Kidney capillary endothelial cell (primary cell): Measurements from ENCODE around the gene FOSL1.
"Not testable (repeated sequence)": the region's sequence is repeated elsewhere in the genome, so short reads cannot be mapped to it uniquely, and the experiment has no call there.

ENCODE experiments used
- DNase-seq: peaks from one replicate; pipeline ENCODE4 v3.0.0-alpha.2; 2018; ENCODE audit warnings: low spot score

Gene FOSL1

DNA sequence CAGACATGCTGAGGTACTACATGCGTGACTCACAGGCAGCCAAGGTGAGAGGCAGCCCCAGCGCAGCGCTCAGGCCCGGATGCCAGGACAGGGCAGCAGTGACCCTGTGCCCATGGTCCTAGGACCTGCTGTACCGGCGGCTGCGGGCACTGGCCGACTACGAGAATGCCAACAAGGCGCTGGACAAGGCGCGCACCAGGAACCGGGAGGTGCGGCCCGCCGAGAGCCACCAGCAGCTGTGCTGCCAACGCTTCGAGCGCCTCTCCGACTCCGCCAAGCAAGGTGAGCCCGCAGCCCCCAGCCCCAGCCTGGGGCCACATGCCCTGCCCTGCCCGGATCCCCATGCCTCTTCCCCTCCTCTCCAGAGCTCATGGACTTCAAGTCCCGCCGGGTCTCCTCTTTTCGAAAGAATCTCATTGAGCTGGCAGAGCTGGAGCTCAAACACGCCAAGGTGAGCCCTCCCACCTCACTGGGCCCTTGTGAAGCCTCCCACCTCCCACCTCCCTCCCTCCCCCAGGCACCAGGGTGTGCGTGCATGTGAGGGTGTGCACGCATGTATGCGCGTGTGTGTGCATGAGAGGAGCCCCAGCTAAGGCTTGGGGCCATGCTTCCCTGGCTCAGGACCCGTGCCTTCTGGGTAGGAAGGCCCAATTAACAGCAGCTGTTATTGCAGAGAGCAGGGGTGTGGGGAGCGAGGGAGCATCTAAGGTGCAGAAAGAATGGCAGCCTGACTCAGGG is 47.5 kb downstream of the FOSL1 start:
- DNase-seq = no peak

DNA sequence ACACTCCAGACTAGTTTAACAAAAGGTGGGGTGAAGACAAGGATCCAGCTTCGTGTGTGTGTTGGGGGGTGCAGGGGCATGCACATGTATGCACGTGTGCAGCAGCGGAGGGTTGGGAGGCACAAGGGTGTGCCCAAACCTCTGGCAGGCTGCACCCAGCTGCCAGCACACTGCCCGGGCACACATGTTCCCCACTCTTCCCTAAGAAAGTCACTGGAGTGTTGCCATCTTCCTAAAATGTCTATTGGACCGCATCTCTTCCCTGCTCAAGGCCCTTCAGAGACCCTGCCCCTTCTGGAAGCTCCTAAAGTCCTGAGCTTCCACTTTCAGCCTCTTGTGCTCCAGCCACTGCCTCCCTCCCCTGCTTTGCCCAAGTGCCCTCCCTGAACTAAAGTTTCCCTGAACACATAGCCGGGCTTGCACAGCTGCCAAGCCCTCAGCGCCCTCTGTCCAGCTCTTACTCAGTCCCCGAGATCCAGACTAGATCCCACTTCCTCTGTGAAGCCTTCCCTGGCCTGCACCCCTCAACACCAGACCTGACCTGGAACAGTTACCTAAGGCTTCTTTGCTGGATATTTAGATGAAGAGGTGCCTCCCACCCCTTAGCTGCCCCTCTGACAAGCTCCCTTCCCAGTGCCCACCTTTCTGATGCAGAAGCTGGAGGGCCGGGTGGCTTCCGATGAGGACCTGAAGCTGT is 48.2 kb downstream of the FOSL1 start:
- DNase-seq = no peak

DNA sequence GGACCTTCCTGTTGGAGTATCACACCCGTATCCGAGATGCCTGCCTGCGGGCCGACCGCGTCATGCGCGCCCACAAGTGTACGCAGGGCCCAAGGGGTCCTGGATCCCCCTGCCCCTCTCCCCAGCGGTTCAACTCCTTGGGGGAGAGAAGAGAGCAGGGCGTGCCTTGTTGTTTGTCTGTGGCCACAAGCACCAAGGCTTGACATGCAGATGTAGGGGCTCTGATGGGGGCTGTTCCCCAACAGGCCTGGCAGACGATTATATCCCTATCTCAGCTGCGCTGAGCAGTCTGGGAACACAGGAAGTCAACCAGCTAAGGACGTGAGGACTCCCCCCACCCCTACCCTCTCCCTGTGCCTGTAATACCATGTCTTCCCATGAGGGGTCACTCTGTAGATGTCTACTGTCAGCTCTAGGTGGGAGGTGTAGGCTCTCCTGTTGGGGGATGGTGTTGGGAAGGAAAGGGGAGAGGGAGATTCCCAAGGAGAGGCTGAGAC is 49.1 kb downstream of the FOSL1 start:
- no peak for DNase-seq

DNA sequence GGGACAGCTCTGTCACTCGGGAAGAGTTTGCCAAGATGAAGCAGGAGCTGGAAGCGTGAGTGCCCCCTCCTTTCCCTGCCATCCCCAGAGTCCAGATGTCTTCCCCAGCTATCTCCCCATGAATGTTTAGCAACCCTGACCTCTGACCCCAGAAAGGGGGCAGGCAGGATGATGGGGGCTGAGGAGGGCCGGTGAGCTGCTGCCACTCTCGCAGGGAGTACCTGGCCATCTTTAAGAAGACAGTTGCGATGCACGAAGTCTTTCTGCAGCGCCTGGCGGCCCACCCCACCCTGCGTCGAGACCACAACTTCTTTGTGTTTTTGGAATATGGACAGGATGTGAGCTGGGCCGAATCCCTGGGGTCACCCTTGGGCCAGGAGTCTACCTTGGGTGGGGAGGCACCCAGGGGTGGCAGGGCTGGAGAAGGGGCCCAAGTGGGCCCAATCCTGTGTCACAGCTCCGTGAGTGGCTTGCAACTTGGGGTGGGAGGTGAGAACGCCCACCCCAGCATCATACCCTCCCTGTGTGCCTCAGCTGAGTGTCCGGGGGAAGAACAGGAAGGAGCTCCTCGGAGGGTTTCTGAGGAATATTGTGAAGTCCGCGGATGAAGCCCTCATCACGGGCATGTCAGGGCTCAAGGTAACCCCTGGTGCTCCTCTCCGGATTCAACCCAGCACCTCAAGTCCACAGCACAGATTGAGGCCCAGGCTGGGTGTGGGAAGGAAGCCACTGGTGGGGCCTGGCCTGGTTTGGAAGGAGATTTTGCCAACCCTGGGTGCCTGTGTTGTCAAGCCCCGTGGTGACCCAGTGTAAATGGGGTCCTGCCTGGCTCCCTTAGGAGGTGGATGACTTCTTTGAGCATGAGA is 49.7 kb downstream of the FOSL1 start:
- DNase-seq = no peak

DNA sequence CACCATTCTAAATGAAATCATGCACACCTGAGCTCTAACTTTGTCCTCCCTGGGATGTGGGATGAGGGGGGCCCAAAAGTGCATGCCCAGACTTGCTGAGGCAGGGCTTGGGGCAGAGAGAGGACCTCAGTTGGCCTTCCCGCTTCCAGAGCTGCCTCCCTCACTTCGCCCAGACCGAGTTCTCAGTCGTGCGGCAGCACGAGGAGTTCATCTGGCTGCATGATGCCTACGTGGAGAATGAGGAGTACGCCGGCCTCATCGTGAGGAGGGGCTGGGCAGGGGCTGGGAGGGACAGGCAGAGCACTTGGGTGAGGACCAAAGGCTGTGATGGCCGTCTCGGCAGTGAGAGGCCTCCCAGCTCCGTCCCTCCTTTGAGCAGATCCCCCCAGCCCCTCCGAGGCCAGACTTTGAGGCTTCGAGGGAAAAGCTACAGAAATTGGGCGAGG is 50.4 kb downstream of the FOSL1 start:
- no peak for DNase-seq

DNA sequence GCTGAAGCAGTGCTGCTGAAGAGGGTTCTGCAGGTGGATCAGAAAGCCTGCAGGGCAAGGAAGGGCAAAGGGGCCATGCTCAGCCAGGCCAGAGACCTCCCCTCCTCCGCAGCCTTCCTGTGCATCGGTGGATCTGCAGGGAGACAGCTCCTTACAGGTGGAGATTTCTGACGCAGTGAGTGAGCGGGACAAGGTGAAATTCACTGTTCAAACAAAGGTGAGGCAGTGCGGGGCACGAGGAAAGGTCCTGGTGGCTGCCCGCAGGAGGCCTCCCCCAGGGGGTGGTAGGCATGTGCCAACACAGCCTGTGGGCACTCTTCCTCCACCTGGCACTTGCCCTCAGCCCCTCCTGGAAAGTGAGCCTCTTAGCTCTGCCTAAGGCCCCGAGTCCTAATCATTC is 50.8 kb downstream of the FOSL1 start:
- DNase-seq = no peak

DNA sequence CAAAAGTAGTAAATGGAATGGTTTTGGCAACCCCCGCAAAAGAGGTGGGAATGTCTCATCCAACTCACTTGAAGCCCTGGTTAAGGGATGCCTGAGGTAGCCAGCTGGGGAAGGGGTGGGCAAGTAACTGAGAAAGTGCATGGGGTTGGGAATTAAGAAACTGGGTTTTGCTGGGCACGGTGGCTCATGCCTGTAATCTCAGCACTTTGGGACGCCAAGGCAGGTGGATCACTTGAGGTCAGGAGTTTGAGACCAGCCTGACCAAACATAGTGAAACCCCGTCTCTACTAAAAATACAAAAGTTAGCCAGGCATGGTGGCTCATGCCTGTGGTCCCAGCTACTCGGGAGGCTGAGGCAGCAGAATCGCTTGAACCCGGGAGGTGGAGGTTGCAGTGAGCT is 51.5 kb downstream of the FOSL1 start:
- not testable (repeated sequence) for DNase-seq

DNA sequence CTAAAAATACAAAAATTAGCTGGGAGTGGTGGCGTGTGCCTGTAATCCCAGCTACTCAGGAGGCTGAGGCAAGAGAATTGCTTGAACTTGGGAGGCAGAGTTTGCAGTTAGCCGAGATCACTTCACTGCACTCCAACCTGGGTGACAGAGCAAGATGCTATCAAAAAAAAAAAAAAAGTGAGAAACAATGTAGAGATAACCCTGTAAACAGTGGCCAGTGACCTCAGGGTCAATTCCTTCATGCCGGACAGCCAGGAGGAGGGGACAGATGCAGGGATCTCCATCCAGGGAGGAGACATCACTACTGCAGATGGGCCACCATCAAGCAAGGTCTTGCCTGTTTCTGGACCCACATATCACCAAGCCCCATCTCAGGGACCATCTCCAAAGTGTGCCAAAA is 52.4 kb downstream of the FOSL1 start:
- no peak for DNase-seq

DNA sequence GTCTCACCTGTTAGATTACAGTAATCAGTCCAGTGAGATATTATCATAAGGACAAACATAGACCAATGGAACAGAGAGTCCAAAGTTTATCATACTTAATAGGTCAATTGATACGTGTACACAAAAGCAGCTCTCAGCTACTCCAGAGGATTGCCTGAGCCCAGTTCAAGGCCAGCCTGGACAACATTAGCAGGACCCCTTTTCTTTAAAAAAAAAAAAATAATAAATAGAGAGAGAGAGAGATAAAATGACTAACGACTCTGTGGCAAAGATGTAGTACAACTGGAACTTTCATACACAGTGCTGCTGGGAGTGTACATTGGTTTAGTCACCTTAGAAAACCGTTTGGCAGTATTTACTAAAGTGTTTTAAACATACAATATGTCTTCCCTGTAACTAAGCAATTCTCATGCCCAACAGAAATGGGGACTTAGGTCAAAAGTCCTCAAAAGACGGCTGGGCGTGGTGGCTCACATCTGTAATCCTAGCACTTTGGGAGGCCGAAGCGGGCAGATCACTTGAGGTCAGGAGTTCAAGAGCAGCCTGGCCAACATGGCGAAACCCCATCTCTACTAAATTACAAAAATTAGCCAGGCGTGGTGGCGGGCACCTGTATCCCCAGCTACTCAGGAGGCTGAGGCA is 55.8 kb downstream of the FOSL1 start:
- no peak for DNase-seq

DNA sequence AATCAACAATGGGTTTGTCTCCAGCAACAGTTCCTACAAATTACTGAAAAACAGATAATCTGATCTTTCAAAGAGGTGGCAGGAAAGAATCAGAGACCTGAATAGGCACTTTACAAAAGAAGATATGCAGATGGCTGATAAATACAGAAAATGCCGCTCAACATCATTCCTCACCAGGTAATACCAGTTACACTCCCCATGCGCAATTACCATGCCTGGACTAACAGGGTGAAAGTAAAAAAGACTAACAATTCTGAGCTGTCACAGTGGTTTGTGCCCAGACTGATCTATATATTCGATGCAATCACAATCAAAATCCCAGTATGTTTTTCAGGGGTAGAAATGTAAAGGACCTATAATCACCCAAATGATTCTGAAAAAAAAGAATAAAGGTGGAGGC is 56.4 kb downstream of the FOSL1 start:
- DNase-seq = no peak

DNA sequence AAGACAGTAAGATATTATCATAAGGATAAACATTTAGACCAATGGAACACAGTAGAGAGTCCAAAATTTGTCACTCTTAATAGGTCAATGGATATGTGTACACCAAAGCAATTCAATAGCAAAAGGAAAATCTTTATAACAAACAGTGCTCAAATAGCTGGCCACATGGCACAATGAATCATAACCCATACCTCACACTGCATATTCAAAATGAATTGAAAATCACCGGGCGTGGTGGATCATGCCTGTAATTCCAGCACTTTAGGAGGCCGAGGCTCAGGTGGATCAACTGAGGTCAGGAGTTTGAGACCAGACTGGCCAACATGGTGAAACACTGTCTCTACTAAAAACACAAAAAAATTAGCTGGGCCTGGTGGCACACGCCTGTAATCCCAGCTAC is 58.0 kb downstream of the FOSL1 start:
- no peak for DNase-seq
